ENCODE results near the gene SYT1.

The SYT1 gene

DNA sequence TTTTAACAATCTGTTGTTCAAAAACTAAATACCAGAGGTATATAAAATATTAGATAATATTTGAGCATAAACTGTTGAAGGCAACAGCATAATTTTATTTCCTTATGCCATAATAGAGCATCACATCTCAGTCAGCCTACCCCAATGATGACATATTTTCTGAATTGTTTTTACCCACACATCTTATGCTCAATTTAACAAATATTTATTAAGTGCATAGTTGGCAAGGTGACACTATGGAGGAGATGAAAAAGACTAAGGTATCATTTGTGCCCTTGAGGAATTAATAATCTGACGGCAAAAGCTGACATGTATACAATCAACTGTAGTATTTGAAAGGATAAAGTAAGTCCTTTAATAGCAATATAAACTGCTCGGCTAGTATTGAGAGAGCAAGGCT is 102.4 kb downstream of the SYT1 start:
- Histone ChIP-seq H3K4me1 (ENCODE audit: control insufficient read depth, insufficient read depth, low read length, poor library complexity, severe bottlenecking) (peaks cover 10% of the 10 kb centered on the region), H3K27ac (ENCODE audit: low read depth, low read length, severe bottlenecking) (no peak overlapping the region), H3K36me3 (ENCODE audit: control insufficient read depth, insufficient read depth, low read length) (no peaks in the 10 kb centered on the region), H3K9me3 (ENCODE audit: control insufficient read depth, low read length) (no peaks in the 10 kb centered on the region), H3K4me3 (ENCODE audit: extremely low read depth, insufficient read depth, low read length, poor library complexity, severe bottlenecking) (no peak overlapping the region)
- WGBS, 2 experiments (ENCODE audit: insufficient coverage in 2 of 2) = 90% methylated on average over 1 of the region's 2 CpGs; no CpG with 5 or more reads in 1 of the 2 experiments

DNA sequence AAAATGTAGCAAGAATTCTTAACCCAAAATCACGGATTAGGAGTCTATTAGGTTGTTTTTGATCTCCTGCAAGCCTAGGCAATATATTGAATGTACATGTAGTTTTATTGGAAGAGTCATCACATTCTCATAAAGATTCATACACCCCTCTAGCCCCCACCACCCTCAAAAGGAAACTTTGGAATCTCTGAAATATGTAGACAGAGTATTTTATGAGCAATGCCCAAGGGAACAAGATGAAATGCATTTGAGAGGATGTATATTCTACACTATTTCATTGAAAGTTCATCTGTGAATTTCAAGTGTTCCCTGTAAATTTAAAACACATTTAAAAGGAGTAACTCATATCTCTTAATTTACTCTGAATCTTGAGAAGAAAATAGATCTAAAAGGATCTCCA is 103.7 kb downstream of the SYT1 start:
- H3K4me3 ChIP-seq (ENCODE audit: extremely low read depth, insufficient read depth, low read length, poor library complexity, severe bottlenecking) = no peak overlapping the region
- H3K27ac ChIP-seq (ENCODE audit: low read depth, low read length, severe bottlenecking) = no peak overlapping the region
- H3K9me3 ChIP-seq (ENCODE audit: control insufficient read depth, low read length) = no peaks in the 10 kb centered on the region
- WGBS, 2 experiments (ENCODE audit: insufficient coverage in 2 of 2) = 100% methylated on average over 1 of the region's 1 CpG
- no peaks in the 10 kb centered on the region for H3K36me3 ChIP-seq (ENCODE audit: control insufficient read depth, insufficient read depth, low read length)
- H3K4me1 ChIP-seq (ENCODE audit: control insufficient read depth, insufficient read depth, low read length, poor library complexity, severe bottlenecking) = peaks cover 10% of the 10 kb centered on the region

DNA sequence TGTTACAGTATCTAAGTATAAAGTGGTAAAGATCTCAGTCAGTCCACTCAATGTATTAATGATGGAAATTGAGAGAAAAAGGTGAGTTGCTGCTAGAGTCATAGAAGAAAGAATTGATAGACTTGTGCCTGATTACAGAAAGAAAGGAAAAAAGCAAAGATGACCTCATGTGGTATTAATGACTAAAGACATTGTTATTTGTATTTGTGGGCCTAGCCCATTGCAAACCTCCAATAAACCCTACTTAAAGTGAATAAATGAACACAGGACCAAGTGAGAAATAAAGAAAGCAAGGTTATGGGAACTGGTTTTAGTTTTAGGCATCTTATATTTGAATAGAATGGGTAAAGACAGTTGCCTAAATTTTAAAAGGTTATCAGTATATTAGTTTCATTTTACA is 105.5 kb downstream of the SYT1 start:
- H3K4me1 ChIP-seq (ENCODE audit: control insufficient read depth, insufficient read depth, low read length, poor library complexity, severe bottlenecking) = peaks cover 4% of the 10 kb centered on the region
- H3K4me3 ChIP-seq (ENCODE audit: extremely low read depth, insufficient read depth, low read length, poor library complexity, severe bottlenecking) = no peak overlapping the region
- no peaks in the 10 kb centered on the region for H3K9me3 ChIP-seq (ENCODE audit: control insufficient read depth, low read length)
- no peak overlapping the region for H3K27ac ChIP-seq (ENCODE audit: low read depth, low read length, severe bottlenecking)
- H3K36me3 ChIP-seq (ENCODE audit: control insufficient read depth, insufficient read depth, low read length) = no peaks in the 10 kb centered on the region

DNA sequence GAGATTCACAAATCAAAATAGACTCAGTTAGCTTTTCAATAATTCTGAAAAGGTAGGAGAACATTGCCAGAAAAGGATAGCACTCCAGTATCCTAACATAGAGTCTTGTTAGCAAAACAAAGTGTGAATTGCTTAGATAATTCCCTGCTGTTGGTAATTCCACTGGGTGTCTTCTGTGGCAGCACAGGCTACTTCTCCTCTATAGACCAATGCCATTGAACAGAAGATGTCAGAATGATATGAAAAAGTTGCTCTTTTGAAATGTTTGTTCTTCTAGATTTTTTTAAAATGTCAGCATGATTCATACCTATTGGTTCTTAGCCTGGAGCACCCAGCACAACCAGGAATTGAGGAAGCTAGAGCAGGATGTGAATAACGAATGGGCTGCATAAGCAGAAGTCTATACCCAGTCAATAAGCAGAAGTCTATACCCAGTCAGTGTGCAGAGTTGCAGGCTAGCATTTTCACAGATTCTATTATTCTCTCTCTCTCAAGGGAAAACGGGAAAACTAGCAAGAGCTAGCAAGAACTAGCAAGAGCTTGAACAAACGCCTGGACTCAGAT is 112.8 kb downstream of the SYT1 start:
- 50 to 94% methylated on average over 2 of the region's 3 CpGs for WGBS, 2 experiments (ENCODE audit: insufficient coverage in 2 of 2)
- Histone ChIP-seq H3K4me3 (ENCODE audit: extremely low read depth, insufficient read depth, low read length, poor library complexity, severe bottlenecking) (no peak overlapping the region), H3K9me3 (ENCODE audit: control insufficient read depth, low read length) (no peaks in the 10 kb centered on the region), H3K36me3 (ENCODE audit: control insufficient read depth, insufficient read depth, low read length) (peaks cover 14% of the 10 kb centered on the region), H3K4me1 (ENCODE audit: control insufficient read depth, insufficient read depth, low read length, poor library complexity, severe bottlenecking) (no peaks in the 10 kb centered on the region), H3K27ac (ENCODE audit: low read depth, low read length, severe bottlenecking) (no peak overlapping the region)

DNA sequence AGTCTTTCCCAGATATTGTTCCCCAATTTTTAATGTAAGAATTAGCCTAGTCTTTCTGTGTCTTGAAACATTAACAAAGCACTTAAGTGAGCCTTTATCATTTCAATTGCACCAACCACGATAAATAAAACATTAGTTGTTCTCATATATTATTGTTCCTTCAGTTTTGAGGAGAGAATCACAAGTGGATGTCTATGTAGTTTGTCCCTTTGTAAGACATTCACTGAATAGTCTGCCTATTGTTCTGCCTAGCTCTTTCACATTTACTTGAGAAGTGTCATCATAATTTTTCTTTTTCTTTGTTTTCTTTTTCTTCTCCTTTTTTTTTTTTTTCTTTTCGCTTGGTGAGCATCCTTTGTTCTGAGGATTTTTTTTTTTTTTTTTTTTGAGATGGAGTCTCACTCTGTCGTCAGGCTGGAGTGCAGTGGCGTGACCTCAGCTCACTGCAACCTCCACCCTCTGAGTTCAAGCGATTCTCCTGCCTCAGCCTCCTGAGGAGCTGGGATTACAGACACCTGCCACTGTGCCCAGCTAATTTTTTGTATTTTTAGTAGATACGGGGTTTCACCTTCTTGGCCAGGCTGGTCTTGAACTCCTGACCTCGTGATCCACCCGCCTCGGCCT is 129.7 kb downstream of the SYT1 start:
- Histone ChIP-seq H3K4me3 (ENCODE audit: extremely low read depth, insufficient read depth, low read length, poor library complexity, severe bottlenecking) (no peak overlapping the region), H3K36me3 (ENCODE audit: control insufficient read depth, insufficient read depth, low read length) (peaks cover 5% of the 10 kb centered on the region), H3K27ac (ENCODE audit: low read depth, low read length, severe bottlenecking) (no peak overlapping the region), H3K4me1 (ENCODE audit: control insufficient read depth, insufficient read depth, low read length, poor library complexity, severe bottlenecking) (no peaks in the 10 kb centered on the region), H3K9me3 (ENCODE audit: control insufficient read depth, low read length) (no peaks in the 10 kb centered on the region)
- 88 to 100% methylated on average over 1 to 4 of the region's 9 CpGs for WGBS, 2 experiments (ENCODE audit: insufficient coverage in 2 of 2)

DNA sequence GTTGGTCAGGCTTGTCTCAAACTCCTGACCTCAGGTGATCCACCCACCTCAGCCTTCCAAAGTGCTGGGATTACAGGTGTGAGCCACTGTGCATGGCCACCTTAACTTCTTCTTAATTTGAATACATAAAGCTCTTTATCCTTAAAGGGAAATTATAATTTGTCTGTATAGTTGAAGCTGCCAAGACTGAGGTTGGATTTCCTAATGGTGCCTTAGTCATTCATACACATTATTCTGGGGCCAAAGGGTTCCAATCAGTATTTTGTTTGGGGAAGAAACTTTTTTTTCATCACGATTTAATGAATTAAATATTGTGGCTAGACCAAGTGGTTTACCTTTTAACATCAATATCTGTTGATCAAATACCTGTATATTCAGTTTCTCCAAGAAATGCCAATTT is 135.9 kb downstream of the SYT1 start:
- no peak overlapping the region for H3K27ac ChIP-seq (ENCODE audit: low read depth, low read length, severe bottlenecking)
- no peak overlapping the region for H3K4me3 ChIP-seq (ENCODE audit: extremely low read depth, insufficient read depth, low read length, poor library complexity, severe bottlenecking)
- WGBS, 2 experiments (ENCODE audit: insufficient coverage in 2 of 2) = no CpG with 5 or more reads among the region's 1 CpG
- H3K9me3 ChIP-seq (ENCODE audit: control insufficient read depth, low read length) = no peaks in the 10 kb centered on the region
- H3K36me3 ChIP-seq (ENCODE audit: control insufficient read depth, insufficient read depth, low read length) = peaks cover 5% of the 10 kb centered on the region
- no peaks in the 10 kb centered on the region for H3K4me1 ChIP-seq (ENCODE audit: control insufficient read depth, insufficient read depth, low read length, poor library complexity, severe bottlenecking)

DNA sequence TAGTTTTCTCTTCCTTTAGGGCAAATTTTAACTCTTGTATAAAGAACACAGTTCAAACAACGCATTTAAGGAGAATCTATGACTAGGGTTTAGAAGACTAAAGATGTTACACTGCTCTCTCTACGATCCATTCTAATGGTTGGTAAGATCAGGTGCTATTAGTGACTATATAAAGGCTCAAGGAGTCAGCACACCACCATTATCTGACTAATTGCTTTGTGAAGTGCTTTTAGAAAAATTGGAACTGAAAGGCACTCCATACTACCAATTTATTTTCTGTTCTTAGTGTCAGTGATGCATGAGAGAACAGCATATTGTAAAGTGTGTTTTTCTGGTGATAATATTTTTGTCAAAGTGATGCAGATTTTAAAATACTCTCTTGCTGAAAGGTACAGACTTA is 136.8 kb downstream of the SYT1 start:
- no peak overlapping the region for H3K4me3 ChIP-seq (ENCODE audit: extremely low read depth, insufficient read depth, low read length, poor library complexity, severe bottlenecking)

DNA sequence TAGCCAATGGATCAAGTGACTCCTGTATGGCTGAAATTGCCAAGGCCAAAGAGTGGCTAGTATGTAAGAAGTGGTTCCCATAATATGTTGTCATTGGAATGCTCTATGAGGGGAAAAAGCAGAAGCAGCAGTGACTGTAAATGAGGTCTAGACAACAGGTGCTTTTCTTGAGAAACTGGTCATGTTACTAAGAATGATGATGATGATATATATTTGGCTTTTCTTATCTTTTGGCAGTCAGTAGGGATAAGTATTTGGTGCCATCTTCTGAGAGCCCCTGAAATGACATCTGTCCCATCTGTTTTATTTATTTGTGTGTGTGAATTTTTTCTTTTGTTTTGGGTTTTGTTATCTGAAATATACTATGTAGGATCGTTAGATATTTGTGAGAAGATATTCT is 141.7 kb downstream of the SYT1 start:
- WGBS, 2 experiments (ENCODE audit: insufficient coverage in 2 of 2) = no CpG with 5 or more reads among the region's 1 CpG
- H3K9me3 ChIP-seq (ENCODE audit: control insufficient read depth, low read length) = no peaks in the 10 kb centered on the region
- no peak overlapping the region for H3K27ac ChIP-seq (ENCODE audit: low read depth, low read length, severe bottlenecking)
- H3K4me3 ChIP-seq (ENCODE audit: extremely low read depth, insufficient read depth, low read length, poor library complexity, severe bottlenecking) = no peak overlapping the region
- H3K4me1 ChIP-seq (ENCODE audit: control insufficient read depth, insufficient read depth, low read length, poor library complexity, severe bottlenecking) = no peaks in the 10 kb centered on the region
- no peaks in the 10 kb centered on the region for H3K36me3 ChIP-seq (ENCODE audit: control insufficient read depth, insufficient read depth, low read length)

More for the DNA sequence above, 136.8 kb downstream of the SYT1 start:
- Histone ChIP-seq H3K27ac (ENCODE audit: low read depth, low read length, severe bottlenecking) (no peak overlapping the region), H3K4me1 (ENCODE audit: control insufficient read depth, insufficient read depth, low read length, poor library complexity, severe bottlenecking) (no peaks in the 10 kb centered on the region), H3K9me3 (ENCODE audit: control insufficient read depth, low read length) (no peaks in the 10 kb centered on the region), H3K36me3 (ENCODE audit: control insufficient read depth, insufficient read depth, low read length) (peaks cover 5% of the 10 kb centered on the region)
- WGBS, 2 experiments (ENCODE audit: insufficient coverage in 2 of 2) = no CpG with 5 or more reads among the region's 2 CpGs

DNA sequence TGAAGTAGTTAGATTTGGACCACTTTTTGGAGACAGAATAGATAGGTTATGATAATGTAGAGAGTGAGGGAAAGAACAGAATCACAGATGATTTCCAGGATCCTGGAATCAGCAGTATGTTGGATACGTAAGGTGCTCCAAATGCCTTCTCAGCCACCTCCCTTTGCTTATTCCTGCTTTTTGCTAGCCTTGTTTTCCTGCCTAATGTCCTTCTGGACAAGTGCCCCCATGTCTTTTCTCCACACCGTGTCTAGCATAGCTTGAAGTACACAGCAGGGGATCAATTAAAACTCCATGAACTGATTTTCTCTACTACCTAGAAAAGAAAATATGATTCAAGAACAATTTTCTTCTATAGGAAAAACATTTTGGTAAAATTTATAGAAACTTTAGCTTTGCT is 144.0 kb downstream of the SYT1 start:
- H3K36me3 ChIP-seq (ENCODE audit: control insufficient read depth, insufficient read depth, low read length) = no peaks in the 10 kb centered on the region
- H3K9me3 ChIP-seq (ENCODE audit: control insufficient read depth, low read length) = no peaks in the 10 kb centered on the region
- no peaks in the 10 kb centered on the region for H3K4me1 ChIP-seq (ENCODE audit: control insufficient read depth, insufficient read depth, low read length, poor library complexity, severe bottlenecking)
- no peak overlapping the region for H3K4me3 ChIP-seq (ENCODE audit: extremely low read depth, insufficient read depth, low read length, poor library complexity, severe bottlenecking)
- 90 to 100% methylated on average over 1 of the region's 2 CpGs for WGBS, 2 experiments (ENCODE audit: insufficient coverage in 2 of 2)
- no peak overlapping the region for H3K27ac ChIP-seq (ENCODE audit: low read depth, low read length, severe bottlenecking)

DNA sequence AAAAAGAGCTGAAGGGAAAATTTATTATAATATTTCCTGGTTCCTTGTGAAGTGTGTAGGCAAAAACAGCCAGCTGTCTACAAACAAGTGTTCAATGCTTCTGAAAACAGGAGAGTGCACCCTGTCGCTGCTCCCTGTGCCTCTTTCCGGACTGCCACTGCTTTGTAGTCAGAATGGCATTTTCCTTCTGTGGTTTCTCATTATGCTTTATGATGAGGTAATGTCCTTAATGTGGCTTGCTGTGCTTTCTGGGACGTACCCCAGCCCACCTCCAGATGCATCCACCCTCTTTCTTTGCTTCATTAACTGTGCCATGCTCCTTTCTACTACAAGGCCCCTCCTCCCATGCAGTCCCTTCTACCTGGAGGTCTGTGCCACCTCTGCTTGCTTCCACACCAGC is 148.1 kb downstream of the SYT1 start:
- WGBS, 2 experiments (ENCODE audit: insufficient coverage in 2 of 2) = 90 to 100% methylated on average over 1 to 2 of the region's 3 CpGs
- H3K27ac ChIP-seq (ENCODE audit: low read depth, low read length, severe bottlenecking) = no peak overlapping the region
- no peaks in the 10 kb centered on the region for H3K36me3 ChIP-seq (ENCODE audit: control insufficient read depth, insufficient read depth, low read length)
- H3K4me3 ChIP-seq (ENCODE audit: extremely low read depth, insufficient read depth, low read length, poor library complexity, severe bottlenecking) = no peak overlapping the region
- H3K4me1 ChIP-seq (ENCODE audit: control insufficient read depth, insufficient read depth, low read length, poor library complexity, severe bottlenecking) = no peaks in the 10 kb centered on the region
- no peaks in the 10 kb centered on the region for H3K9me3 ChIP-seq (ENCODE audit: control insufficient read depth, low read length)

DNA sequence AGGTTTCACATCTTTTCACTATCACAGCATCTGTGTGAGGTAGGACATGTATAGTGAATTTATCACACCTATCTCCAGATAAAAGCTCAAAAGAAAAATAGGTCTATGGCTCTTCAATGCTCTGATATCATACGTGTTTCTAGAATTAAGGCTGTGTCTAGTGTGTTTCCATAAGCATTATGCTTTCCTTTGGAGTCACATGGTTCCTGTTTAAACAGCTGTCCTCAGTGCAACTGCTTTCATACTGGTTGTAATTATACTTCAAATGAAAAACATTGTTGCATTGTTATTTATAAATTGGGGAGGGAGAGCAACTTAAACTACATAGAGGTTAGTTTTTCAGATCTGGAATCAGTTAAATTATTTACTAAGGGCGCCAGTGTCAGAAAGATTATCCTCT is 151.6 kb downstream of the SYT1 start:
- WGBS, 2 experiments (ENCODE audit: insufficient coverage in 2 of 2) = 100% methylated on average over 1 of the region's 2 CpGs; no CpG with 5 or more reads in 1 of the 2 experiments

More for the DNA sequence above, 151.6 kb downstream of the SYT1 start:
- Histone ChIP-seq H3K4me3 (ENCODE audit: extremely low read depth, insufficient read depth, low read length, poor library complexity, severe bottlenecking) (no peak overlapping the region), H3K4me1 (ENCODE audit: control insufficient read depth, insufficient read depth, low read length, poor library complexity, severe bottlenecking) (peaks cover 4% of the 10 kb centered on the region), H3K9me3 (ENCODE audit: control insufficient read depth, low read length) (no peaks in the 10 kb centered on the region), H3K27ac (ENCODE audit: low read depth, low read length, severe bottlenecking) (no peak overlapping the region), H3K36me3 (ENCODE audit: control insufficient read depth, insufficient read depth, low read length) (no peaks in the 10 kb centered on the region)
